Ecto neural progenitor cell (in vitro differentiated cells): ENCODE results near the gene MFSD2A.
"Not testable (repeated sequence)": the region's sequence is repeated elsewhere in the genome, so short reads cannot be mapped to it uniquely, and the experiment has no call there.

Experiments
- DNase-seq: peaks from one replicate; pipeline ENCODE4 v3.0.0-alpha.2; 2018; ENCODE audit warnings: low spot score

The MFSD2A gene

GRCh38 chr1:40003156-40004093 lies 48.5 kb downstream of the MFSD2A start:
- no peak for DNase-seq

- DNase-seq = no peak
Measured at GRCh38 chr1:40004857-40005256, 49.9 kb downstream of the MFSD2A start.

GRCh38 chr1:40007481-40008034 lies 52.6 kb downstream of the MFSD2A start:
- not testable (repeated sequence) for DNase-seq

GRCh38 chr1:40011198-40011597 lies 56.3 kb downstream of the MFSD2A start:
- no peak for DNase-seq

GRCh38 chr1:40014253-40014706 lies 59.3 kb downstream of the MFSD2A start:
- DNase-seq = no peak

GRCh38 chr1:40014812-40015594 lies 60.1 kb downstream of the MFSD2A start:
- DNase-seq = no peak

- DNase-seq = no peak
Measured at GRCh38 chr1:40017951-40018575, 63.1 kb downstream of the MFSD2A start.
